BE2C (cell line): Measurements from ENCODE around the gene TRPV5. TPM values are rescaled to one million over a fixed set of nuclear protein-coding genes. Genes with fewer than 3 reads are reported as not detected.
"Not testable (repeated sequence)": the region's sequence is repeated elsewhere in the genome, so short reads cannot be mapped to it uniquely, and the experiment has no call there.

ENCODE experiments used
- DNase-seq: peaks from one replicate; pipeline ENCODE4 v3.0.0-alpha.2; 2020
- H3K27me3 ChIP-seq: fragments of 250-450 bp; sonication (Bioruptor Pico); 2 replicates; pipeline ENCODE4 v1.5.1; 2020; ENCODE audit warnings: mild to moderate bottlenecking
- H3K36me3 ChIP-seq: fragments of 250-450 bp; sonication (Bioruptor Pico); 2 replicates; pipeline ENCODE4 v1.5.1; 2020; ENCODE audit warnings: mild to moderate bottlenecking
- H3K4me1 ChIP-seq: fragments of 250-450 bp; sonication (Bioruptor Pico); 2 replicates; pipeline ENCODE4 v1.5.1; 2020
- H3K4me3 ChIP-seq: 2 replicates; pipeline ENCODE4 v1.5.1; 2011; ENCODE audit warnings: low read depth, low read length
- H3K9me3 ChIP-seq: fragments of 250-450 bp; sonication (Bioruptor Pico); 2 replicates; pipeline ENCODE4 v1.5.1; 2020
- polyA plus RNA-seq: library from polyadenylated mRNA; unstranded; fragments of >200 nt; gene quantifications from one replicate; pipeline ENCODE4 v1.2.1, GENCODE V29; 2012; ENCODE audit warnings: low read depth, missing spikeins; ENCODE audit not compliant: insufficient read length, insufficient read depth
- TF ChIP-seq, protein P1 (sequence below): IDR thresholded peaks from 2 replicates; pipeline ENCODE4 v1.5.1; 2012; ENCODE audit warnings: mild to moderate bottlenecking, low read depth, low read length

Gene TRPV5
- polyA plus RNA-seq, result not detected

DNA sequence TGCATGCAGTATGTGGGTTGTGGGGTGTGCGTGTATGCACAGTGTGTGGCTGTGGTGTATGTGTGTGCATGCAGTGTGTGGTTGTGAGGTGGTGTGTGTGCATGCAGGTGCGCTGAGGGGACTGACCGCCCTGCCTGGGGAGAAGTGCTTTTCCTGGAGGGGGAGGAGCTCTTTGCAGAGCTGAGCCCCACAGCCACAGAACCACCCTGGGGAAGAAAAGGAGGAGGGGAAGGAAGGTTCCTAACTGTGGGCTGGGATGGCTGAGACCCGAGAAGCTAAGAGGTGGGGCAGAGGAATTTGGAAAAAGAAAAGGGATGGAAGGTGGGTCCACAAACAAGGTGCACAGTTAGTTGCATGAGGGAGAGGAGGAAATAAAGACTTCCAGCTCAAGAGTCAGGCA lies at the start of gene TRPV5:
Gene TRPV5 (minus strand): TSS at position 123 of the 400 bp plus-strand sequence. CDS start 287 bp downstream, outside the sequence.
- TF ChIP-seq, protein P1, sequence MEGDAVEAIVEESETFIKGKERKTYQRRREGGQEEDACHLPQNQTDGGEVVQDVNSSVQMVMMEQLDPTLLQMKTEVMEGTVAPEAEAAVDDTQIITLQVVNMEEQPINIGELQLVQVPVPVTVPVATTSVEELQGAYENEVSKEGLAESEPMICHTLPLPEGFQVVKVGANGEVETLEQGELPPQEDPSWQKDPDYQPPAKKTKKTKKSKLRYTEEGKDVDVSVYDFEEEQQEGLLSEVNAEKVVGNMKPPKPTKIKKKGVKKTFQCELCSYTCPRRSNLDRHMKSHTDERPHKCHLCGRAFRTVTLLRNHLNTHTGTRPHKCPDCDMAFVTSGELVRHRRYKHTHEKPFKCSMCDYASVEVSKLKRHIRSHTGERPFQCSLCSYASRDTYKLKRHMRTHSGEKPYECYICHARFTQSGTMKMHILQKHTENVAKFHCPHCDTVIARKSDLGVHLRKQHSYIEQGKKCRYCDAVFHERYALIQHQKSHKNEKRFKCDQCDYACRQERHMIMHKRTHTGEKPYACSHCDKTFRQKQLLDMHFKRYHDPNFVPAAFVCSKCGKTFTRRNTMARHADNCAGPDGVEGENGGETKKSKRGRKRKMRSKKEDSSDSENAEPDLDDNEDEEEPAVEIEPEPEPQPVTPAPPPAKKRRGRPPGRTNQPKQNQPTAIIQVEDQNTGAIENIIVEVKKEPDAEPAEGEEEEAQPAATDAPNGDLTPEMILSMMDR, result no peak
- Histone ChIP-seq H3K9me3 (no peaks in the 10 kb centered on the region), H3K4me1 (no peaks in the 10 kb centered on the region), H3K4me3 (no peak within 1 kb of the TSS), H3K36me3 (no peaks in the 10 kb centered on the region), H3K27me3 (no peaks in the 10 kb centered on the region)
- no peak for DNase-seq

DNA sequence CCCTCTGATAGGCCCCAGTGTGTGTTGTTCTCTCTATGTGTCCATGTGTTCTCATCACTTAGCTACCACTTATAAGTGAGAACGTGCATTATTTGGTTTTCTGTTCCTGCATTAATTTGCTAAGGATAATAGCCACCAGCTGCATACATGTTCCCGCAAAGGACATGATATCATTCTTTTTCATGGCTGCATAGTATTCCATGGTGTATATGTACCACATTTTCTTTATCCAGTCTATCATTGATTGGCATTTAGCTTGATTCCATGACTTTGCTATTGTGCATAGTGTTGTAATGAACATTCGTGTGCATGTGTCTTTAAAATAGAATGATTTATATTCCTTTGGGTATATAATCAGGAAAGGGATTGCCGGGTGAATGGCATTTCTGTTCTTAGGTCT lies 44.9 kb upstream of the TRPV5 start:
- not testable (repeated sequence) for H3K4me1 ChIP-seq, H3K36me3 ChIP-seq, DNase-seq

DNA sequence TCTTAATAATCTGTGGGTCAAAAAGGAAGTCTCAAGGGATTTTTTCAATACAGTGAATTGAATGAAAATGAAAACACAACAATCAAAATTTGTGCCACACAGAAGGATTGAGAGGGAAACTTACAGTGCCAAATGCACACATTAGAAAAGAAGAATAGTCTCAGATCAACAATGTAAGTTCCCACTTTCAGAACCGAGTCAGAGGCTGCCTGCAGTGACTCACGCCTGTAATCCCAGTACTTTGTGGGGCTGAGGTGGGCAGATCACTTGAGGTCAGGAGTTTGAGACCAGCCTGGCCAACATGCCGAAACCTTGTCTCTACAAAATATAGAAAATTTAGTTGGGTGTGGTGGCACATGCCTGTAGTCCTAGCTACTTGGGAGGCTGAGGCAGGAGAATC lies 41.1 kb upstream of the TRPV5 start:
- DNase-seq, result no peak

More for the DNA sequence above, 44.9 kb upstream of the TRPV5 start:
- H3K4me3 ChIP-seq, H3K27me3 ChIP-seq, H3K9me3 ChIP-seq: not testable (repeated sequence)

DNA sequence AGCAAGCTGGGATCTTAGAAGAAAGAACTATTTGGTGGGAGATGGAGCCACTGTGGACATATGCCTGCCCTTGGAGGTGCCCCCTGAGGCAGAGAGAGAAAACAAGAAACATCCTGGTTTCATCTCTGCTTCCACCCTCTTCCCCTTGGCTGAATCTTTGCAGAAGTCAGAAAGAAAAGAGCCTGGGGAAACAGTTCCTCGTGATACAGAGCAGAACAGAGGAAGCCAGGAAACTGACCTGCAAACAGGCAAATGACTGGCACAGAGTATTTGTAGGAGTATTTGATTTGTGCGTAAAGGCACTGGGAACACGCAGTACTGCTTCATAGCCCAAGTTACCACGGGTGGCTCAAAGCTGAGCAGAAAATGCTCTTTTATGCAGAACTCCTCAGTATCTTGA lies 35.6 kb upstream of the TRPV5 start:
- TF ChIP-seq, protein P1, result no peak
- no peak for DNase-seq
- no peaks in the 10 kb centered on the region for H3K4me1 ChIP-seq
- H3K9me3 ChIP-seq, result no peaks in the 10 kb centered on the region
- no peaks in the 10 kb centered on the region for H3K27me3 ChIP-seq
- H3K4me3 ChIP-seq, result no peak overlapping the region
- H3K36me3 ChIP-seq, result no peaks in the 10 kb centered on the region

More for the DNA sequence above, 41.1 kb upstream of the TRPV5 start:
- Histone ChIP-seq H3K4me3 (no peak overlapping the region), H3K9me3 (no peaks in the 10 kb centered on the region), H3K36me3 (no peaks in the 10 kb centered on the region), H3K27me3 (no peaks in the 10 kb centered on the region), H3K4me1 (no peaks in the 10 kb centered on the region)
- TF ChIP-seq, protein P1, result no peak

DNA sequence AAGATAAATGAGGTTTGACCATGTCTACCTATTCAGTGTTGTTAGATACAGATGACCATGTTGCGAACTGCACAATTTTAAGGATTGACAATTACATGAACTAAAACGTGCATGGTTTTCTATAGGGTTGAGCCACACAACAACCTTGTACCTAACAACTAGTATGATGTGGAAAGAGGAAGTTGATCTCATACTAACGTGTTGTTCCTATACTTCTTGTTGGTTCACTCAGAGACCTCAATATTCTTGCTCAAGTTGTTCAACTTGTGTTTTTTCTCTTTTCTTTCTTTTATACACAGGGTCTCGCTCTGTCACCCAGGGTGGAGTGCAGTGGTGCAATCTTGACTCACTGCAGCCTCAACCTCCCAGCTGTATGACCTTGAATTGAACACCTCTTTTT lies 34.7 kb upstream of the TRPV5 start:
- DNase-seq, result no peak
- Histone ChIP-seq H3K4me1 (no peaks in the 10 kb centered on the region), H3K9me3 (no peaks in the 10 kb centered on the region), H3K27me3 (no peaks in the 10 kb centered on the region), H3K4me3 (no peak overlapping the region), H3K36me3 (no peaks in the 10 kb centered on the region)
- TF ChIP-seq, protein P1, result no peak

DNA sequence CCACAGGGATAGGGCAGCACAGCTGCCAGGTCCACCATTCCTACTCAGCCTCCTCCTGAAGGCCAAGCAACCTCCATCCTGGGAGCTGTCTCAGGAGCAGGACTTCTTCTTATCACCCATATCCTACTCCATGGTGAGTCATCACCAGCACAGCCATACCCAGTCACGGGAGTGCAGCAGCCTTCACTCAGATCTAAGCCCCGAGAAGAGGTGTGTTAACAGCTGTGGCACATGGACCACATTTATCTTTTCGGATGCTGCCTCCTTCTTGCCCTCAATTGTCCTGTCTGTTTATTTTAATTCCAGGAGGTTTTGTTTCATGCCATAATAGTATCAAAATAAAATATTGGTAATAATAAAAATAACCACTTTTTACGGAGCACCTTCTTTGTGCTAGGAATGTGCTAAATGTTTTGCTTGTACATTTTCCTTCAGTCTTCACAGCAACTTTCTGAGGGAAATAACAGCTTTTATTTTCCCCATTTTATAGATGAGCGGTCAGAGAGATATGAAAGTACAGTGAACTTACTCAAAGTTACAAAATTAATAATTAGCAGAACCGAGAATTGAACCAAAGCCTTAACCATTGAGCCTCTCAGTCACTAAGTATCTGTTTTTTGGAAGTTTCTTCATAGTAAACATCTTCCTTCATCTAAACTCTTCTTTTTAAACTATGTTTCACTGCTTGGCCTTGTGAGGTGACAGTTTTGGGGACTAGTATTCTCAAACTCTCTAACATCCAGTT lies 31.1 kb upstream of the TRPV5 start:
- Histone ChIP-seq H3K4me1 (no peaks in the 10 kb centered on the region), H3K36me3 (no peaks in the 10 kb centered on the region), H3K4me3 (no peak overlapping the region), H3K9me3 (no peaks in the 10 kb centered on the region), H3K27me3 (no peaks in the 10 kb centered on the region)
- DNase-seq, result no peak
- TF ChIP-seq, protein P1, result no peak
